ENCODE results near the gene WNT7A. TPM values are rescaled to one million over a fixed set of nuclear protein-coding genes. Genes with fewer than 3 reads are reported as not detected.

WNT7A gene
- total RNA-seq, 1 donor from 2014 or later, result not detected

GRCh38 chr3:13836658-13837587, 42.9 kb downstream of the WNT7A start:
- ATAC-seq (no peak), DNase-seq (ENCODE audit: low spot score) (no peak)
- intact Hi-C loops (cut with DNase I), result no loop called here

GRCh38 chr3:13835246-13835645, 44.6 kb downstream of the WNT7A start:
- DNase-seq (ENCODE audit: low spot score), result no peak
- no peak for ATAC-seq
- intact Hi-C loops (cut with DNase I), result no loop called here

- ATAC-seq (no peak), DNase-seq (ENCODE audit: low spot score) (no peak)
- intact Hi-C loops (cut with DNase I), result no loop called here
Observed at GRCh38 chr3:13834258-13835035, 45.4 kb downstream of the WNT7A start.

GRCh38 chr3:13833506-13834257, 46.2 kb downstream of the WNT7A start:
- no peak for DNase-seq (ENCODE audit: low spot score)
- ATAC-seq, result no peak
- intact Hi-C loops (cut with DNase I), result no loop called here

GRCh38 chr3:13832130-13832529, 47.7 kb downstream of the WNT7A start:
- DNase-seq (ENCODE audit: low spot score) (no peak), ATAC-seq (no peak)
- intact Hi-C loops (cut with DNase I), result no loop called here

- intact Hi-C loops (cut with DNase I), result no loop called here
- no peak for DNase-seq (ENCODE audit: low spot score)
- no peak for ATAC-seq
Observed at GRCh38 chr3:13831386-13831996, 48.4 kb downstream of the WNT7A start.

GRCh38 chr3:13829311-13829710, 50.6 kb downstream of the WNT7A start:
- intact Hi-C loops (cut with DNase I), result no loop called here
- DNase-seq (ENCODE audit: low spot score) (no peak), ATAC-seq (no peak)

GRCh38 chr3:13828501-13829265, 51.2 kb downstream of the WNT7A start:
- no peak for DNase-seq (ENCODE audit: low spot score)
- no peak for ATAC-seq
- intact Hi-C loops (cut with DNase I), result no loop called here

- intact Hi-C loops (cut with DNase I), result no loop called here
- DNase-seq (ENCODE audit: low spot score) (no peak), ATAC-seq (no peak)
Observed at GRCh38 chr3:13827699-13828098, 52.2 kb downstream of the WNT7A start.

GRCh38 chr3:13827256-13827655, 52.6 kb downstream of the WNT7A start:
- DNase-seq (ENCODE audit: low spot score) (no peak), ATAC-seq (no peak)
- intact Hi-C loops (cut with DNase I), result no loop called here

GRCh38 chr3:13826672-13827071, 53.2 kb downstream of the WNT7A start:
- intact Hi-C loops (cut with DNase I), result no loop called here
- DNase-seq (ENCODE audit: low spot score), result no peak
- ATAC-seq, result no peak

- ATAC-seq (no peak), DNase-seq (ENCODE audit: low spot score) (no peak)
- intact Hi-C loops (cut with DNase I), result no loop called here
Observed at GRCh38 chr3:13825821-13826220, 54.0 kb downstream of the WNT7A start.

- ATAC-seq (no peak), DNase-seq (ENCODE audit: low spot score) (no peak)
- intact Hi-C loops (cut with DNase I), result no loop called here
Observed at GRCh38 chr3:13825311-13825579, 54.6 kb downstream of the WNT7A start.

- intact Hi-C loops (cut with DNase I), result no loop called here
- DNase-seq (ENCODE audit: low spot score) (no peak), ATAC-seq (no peak)
Observed at GRCh38 chr3:13824521-13825310, 55.2 kb downstream of the WNT7A start.

GRCh38 chr3:13823692-13824091, 56.2 kb downstream of the WNT7A start:
- intact Hi-C loops (cut with DNase I), result no loop called here
- no peak for ATAC-seq
- no peak for DNase-seq (ENCODE audit: low spot score)

- no peak for ATAC-seq
- DNase-seq (ENCODE audit: low spot score), result no peak
- intact Hi-C loops (cut with DNase I), result no loop called here
Observed at GRCh38 chr3:13822871-13823585, 56.8 kb downstream of the WNT7A start.

GRCh38 chr3:13822042-13822441, 57.8 kb downstream of the WNT7A start:
- intact Hi-C loops (cut with DNase I), result no loop called here
- DNase-seq (ENCODE audit: low spot score), result no peak
- no peak for ATAC-seq

All from sciatic nerve (tissue), 2 donors.